Measurements from ENCODE around the gene RHNO1. TPM values are rescaled to one million over a fixed set of nuclear protein-coding genes. Genes with fewer than 3 reads are reported as not detected.
A peak's percentile ranks its signal among the peaks of the same experiment; 100 is the strongest.

Gene RHNO1, protein sequence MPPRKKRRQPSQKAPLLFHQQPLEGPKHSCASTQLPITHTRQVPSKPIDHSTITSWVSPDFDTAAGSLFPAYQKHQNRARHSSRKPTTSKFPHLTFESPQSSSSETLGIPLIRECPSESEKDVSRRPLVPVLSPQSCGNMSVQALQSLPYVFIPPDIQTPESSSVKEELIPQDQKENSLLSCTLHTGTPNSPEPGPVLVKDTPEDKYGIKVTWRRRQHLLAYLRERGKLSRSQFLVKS
- total RNA-seq (2014; rRNA removed; shearing (Covaris generic)) = 57.8 and 60.9 TPM in 2 replicates

DNA sequence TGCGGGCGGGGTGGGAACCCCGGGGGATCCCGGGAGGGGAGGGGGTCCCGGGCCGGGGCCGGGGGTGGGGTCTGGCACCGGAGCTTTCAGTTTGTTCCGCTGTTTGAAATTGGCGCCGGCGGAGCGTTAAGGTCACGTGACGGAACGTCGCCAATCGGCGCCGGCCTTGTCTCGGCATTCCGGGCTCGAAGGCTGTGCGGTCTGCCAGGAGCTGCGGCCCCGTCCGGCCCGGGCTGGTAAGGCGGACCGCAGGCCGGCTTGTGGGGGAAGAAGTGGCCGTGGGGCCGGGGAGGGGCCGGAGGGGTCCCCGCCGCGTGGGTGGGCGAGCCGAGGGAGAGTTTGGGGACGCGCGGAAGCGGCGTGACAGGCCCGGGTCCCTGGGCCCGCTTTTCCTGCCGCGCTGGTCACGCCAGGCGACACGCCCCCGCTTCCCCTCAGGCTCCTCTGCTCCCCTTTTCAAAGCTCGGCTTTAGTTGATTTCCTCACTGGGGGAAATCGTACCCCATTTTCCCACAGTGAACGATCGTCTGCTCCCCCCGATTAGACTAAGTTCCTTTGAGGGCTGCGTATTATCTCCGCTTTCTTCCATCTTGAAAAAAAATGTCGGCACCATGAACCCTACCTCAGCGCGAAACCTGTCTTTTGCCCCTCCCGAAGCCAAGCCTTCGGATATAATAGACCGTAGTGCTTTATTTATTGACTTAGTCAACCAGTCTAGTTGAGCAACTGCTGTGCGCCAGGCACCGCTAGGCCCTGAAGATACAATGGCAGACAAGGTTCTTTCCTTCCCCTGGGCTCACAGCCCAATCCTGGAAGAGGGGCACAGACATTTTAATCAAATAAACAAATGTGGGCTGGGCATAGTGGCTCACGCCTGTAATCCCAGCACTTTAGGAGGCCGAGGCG, at the start of gene RHNO1, which contains the start of gene FOXM1:
RHNO1 (plus strand) TSS at position 177 of the 906 bp plus-strand sequence. CDS start 8,144 bp downstream, outside the sequence.
FOXM1 (minus strand) TSS at position 128 of the 906 bp plus-strand sequence. CDS start 2,696 bp downstream, outside the sequence.
- peak; percentile 92 to 93 for DNase-seq
- Histone ChIP-seq H3K9me3 (replicated peaks) (no peaks in the 10 kb centered on the region), H3K36me3 (peaks cover 34% of the 10 kb centered on the region), H3K27ac (peak within 1 kb of the TSS; percentile 99), H3K27me3 (no peaks in the 10 kb centered on the region), H3K4me3 (peak within 1 kb of the TSS; percentile 97), H3K4me1 (peaks cover 6% of the 10 kb centered on the region)

DNA sequence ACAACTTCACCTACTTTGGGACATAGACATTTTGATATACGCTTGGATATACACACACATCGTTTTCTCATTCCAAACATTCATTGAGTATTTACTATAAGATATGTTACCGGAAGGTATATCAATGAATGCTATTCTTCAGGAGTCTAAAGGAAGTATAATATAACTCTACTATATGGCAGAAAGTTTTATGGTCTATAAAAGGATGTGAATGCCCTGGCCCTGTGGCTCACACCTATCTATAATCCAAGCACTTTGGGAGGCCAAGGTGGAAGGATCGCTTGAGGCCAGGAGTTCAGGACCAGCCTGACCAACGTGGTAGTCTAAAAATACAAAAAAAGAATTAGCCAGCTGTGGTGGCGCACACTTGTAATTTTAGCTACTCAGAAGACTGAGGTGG, 47.7 kb upstream of the RHNO1 start:
- Histone ChIP-seq H3K9me3 (replicated peaks) (no peaks in the 10 kb centered on the region), H3K4me1 (peaks cover 14% of the 10 kb centered on the region), H3K36me3 (peaks cover 17% of the 10 kb centered on the region), H3K27me3 (no peaks in the 10 kb centered on the region), H3K4me3 (no peak overlapping the region), H3K27ac (no peak overlapping the region)
- no peak for DNase-seq

DNA sequence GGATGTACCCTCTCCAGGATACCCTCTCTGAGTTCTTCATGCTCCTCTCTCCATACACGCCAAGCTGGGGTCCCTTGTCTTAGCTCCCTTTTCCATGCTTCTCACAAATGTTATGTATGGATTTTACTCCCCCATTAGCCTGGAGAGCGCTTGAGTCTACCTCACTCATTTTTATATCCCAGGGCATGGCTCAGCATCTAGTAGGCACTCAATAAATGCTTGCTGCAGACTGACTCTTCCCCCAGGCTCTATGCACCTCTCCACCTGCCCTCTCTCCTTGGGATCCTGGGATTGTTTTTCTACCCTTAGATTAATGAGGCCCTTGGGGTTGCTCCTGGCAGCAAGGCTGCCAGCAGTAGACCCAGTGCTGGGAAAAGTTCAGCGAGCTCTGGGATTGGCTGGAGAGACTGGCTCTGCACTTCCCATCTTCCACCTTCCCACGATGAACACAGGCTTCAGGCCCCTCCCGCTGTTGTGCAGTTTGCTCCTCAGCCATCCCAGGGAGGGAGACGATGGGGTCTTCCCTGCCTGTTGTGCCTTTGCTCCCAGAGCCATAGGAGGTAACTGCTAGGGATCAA, 44.4 kb upstream of the RHNO1 start:
- Histone ChIP-seq H3K4me1 (peaks cover 21% of the 10 kb centered on the region), H3K27me3 (no peaks in the 10 kb centered on the region), H3K36me3 (peaks cover 3% of the 10 kb centered on the region; the same call in 1 of the 2 replicates), H3K27ac (no peak overlapping the region), H3K4me3 (no peak overlapping the region), H3K9me3 (replicated peaks) (no peaks in the 10 kb centered on the region)
- no peak for DNase-seq

DNA sequence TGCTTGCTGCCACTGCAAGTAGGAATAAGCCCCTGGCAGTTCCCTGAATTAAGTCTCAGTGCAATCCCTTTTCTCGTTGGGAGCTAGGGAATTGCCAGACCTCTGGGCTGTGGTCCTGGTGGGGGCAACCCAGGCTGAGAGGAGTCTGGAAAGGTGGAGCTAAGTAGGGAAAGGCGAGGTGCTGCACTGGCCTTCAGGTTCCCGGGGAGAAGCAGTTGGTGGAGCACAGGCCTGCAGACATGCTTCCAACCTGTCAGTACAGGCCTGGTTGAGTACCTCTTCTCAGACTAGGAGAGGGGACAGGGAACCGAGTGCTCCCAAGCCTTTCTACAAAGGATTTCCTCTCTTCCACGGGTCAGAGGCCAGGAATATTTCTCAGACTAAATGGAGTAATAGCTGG, 43.7 kb upstream of the RHNO1 start:
- DNase-seq = no peak
- H3K27ac ChIP-seq = no peak overlapping the region
- no peak overlapping the region for H3K4me3 ChIP-seq
- H3K36me3 ChIP-seq = peaks cover 3% of the 10 kb centered on the region; the same call in 1 of the 2 replicates
- no peaks in the 10 kb centered on the region for H3K27me3 ChIP-seq
- no peaks in the 10 kb centered on the region for H3K9me3 ChIP-seq (replicated peaks)
- peaks cover 21% of the 10 kb centered on the region for H3K4me1 ChIP-seq

DNA sequence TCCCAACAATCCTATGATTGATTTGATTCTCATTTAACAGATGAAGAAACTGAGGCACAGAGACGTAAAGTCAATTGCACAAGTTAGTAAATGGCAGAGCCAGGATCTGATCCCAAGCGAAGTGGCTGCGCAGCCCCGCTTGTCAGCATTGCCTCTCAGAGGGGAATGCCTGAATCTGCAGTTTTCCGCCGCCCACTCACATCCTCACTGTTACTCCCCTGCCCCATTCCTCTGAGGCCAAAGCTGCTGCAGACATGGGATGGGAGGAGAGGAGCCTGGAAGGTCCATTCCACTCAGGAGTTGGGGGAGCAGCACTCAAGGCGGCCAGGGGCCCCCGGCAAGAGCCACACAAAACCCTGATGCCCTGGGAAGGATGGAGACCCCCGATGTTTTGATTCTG, 43.2 kb upstream of the RHNO1 start:
- Histone ChIP-seq H3K27me3 (no peaks in the 10 kb centered on the region), H3K27ac (no peak overlapping the region), H3K9me3 (replicated peaks) (no peaks in the 10 kb centered on the region), H3K36me3 (peaks cover 3% of the 10 kb centered on the region; the same call in 1 of the 2 replicates), H3K4me3 (no peak overlapping the region), H3K4me1 (peaks cover 21% of the 10 kb centered on the region)
- DNase-seq = no peak

DNA sequence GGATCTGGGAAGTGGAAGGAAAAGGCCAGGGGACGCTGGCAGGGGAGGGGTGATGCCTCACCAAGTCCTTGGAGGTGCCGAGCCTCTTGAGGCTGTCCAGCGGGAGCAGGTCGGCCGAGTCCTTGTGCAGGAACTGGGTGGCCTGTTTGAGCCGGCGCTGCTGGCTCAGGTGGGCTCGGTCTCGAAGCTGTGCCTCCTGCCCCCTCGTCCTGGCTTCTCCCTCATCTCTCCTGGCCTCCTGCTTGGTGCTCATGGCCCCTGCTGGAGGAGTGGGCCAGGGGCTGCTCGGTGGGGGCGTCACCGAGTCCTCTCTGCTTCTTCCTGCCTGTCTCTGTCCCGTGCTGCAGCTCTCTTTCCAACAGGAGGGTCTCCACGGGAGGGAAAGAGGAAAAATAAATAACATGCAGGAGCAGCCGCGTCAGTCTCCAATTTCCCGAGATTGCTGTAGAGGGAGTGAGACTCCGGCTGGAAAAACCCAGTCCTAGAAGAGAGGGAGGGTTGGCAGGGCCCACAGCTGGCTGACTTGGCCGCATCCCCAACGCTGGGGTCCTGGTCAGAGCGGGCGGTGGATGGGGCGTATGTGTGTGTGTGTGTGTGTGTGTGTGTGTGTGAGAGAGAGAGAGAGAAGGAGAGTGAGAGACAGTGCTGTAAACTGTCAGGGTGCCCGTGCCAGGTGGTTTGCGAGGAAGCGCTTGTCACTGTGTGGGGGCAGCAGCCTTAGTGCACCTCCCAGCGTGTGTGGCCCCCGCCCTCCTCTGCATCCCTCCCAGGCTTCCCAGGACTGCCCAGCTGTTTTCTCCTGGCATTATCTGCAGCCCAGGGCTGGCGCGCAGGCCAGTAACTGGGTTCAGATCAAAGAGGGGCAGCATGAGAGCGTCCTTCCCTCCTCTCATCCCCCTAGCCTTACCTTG, 42.2 kb upstream of the RHNO1 start, which contains the start of gene NRIP2:
NRIP2 (minus strand) TSS at position 455 of the 911 bp plus-strand sequence; CDS start at position 403, 52 bp downstream.
- H3K9me3 ChIP-seq (replicated peaks) = no peaks in the 10 kb centered on the region
- no peak within 1 kb of the TSS; the same call in 1 of the 2 replicates for H3K27ac ChIP-seq
- DNase-seq = peak; percentile 82 to 84
- peak within 1 kb of the TSS; percentile 38 for H3K4me3 ChIP-seq
- peaks cover 21% of the 10 kb centered on the region for H3K4me1 ChIP-seq
- H3K27me3 ChIP-seq = no peaks in the 10 kb centered on the region
- H3K36me3 ChIP-seq = peaks cover 3% of the 10 kb centered on the region; the same call in 1 of the 2 replicates

DNA sequence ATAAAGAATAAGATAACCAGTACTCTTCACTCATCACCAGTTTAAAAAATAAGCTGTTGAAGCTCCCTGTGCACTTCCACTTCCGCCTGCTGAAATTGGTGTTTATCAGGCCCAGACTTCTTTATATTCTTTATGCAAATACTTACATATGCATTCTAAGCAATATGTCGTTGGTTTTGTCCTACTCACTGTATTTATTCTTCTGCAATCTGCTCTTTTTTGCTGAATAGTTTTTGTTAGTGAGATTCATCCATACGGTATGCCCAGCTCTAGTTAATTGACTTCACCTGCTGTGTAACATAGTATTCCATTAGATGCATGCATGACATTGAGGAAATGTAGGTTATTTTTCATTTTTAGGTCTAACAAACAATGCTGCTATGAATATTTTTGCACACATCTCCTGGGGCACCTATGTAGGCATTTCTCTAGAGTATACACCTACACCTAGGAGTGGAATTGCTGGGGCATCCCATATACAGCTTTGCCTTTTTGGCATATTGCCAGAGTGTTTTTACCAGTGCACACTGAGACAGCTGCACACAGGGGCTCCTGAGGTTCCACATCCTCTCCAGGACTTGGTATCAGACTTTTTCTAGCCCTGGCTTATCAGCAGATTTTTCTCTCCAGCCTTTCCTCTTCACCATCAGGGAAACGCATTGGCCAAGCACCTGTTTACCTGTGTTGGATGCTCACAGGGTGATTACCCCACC, 41.2 kb upstream of the RHNO1 start:
- H3K4me3 ChIP-seq = no peak overlapping the region
- no peaks in the 10 kb centered on the region for H3K36me3 ChIP-seq
- no peaks in the 10 kb centered on the region for H3K27me3 ChIP-seq
- no peaks in the 10 kb centered on the region for H3K9me3 ChIP-seq (replicated peaks)
- H3K4me1 ChIP-seq = peaks cover 21% of the 10 kb centered on the region
- H3K27ac ChIP-seq = no peak overlapping the region
- peak; percentile 60 to 79 for DNase-seq

DNA sequence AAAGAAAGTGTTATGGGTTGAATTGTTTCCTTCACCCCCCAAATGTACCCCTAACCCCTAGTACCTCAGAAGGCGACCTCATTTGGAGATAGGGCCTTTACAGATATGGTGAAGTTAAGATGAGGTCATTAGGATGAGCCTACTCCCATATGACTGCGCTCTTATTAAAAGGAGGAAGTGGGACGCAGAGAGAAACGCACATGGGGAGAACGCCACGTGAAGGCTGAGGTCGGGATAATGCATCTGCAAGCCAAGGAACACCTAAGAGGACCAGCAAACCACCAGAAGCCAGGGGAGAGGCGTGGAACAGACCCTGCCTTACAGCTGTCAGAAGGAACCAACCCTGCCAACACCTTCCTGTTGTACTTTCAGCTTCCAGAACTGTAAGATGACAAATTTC, 40.4 kb upstream of the RHNO1 start:
- Histone ChIP-seq H3K4me3 (no peak overlapping the region), H3K4me1 (peaks cover 21% of the 10 kb centered on the region), H3K27me3 (no peaks in the 10 kb centered on the region), H3K9me3 (replicated peaks) (no peaks in the 10 kb centered on the region), H3K36me3 (no peaks in the 10 kb centered on the region), H3K27ac (no peak overlapping the region)
- no peak for DNase-seq

DNA sequence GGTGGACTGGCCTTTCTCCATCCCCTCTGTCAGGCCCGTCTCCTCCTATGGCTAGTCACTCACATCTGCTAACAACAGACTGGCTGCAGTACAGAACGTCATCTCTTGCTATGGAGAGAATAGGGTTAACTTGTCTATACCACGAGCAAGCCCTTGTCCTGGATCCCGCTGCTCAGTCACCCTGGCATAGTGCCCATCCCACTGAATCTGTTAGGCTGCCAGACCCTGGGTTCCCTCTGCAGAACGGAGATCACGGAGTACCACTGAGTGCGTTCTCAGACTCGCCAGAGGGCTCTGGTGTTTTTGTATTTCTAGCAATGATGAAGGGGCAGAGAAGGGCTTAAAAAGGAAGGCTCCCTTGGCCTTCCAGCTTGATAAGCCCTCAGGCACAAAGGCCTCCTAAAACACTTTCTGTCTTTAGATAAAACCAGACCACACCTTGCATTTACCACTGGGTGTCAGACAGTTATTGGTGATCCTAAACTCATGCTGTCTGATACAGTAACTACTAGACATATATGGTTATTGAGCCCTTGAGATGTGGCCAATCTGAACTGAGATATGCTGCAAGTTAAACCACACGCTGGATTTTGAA, 35.9 kb upstream of the RHNO1 start:
- no peaks in the 10 kb centered on the region for H3K36me3 ChIP-seq
- no peak overlapping the region for H3K4me3 ChIP-seq
- peak in 1 of 2 experiments; percentile 28 for DNase-seq
- peaks cover 20% of the 10 kb centered on the region for H3K4me1 ChIP-seq
- no peaks in the 10 kb centered on the region for H3K27me3 ChIP-seq
- no peak overlapping the region for H3K27ac ChIP-seq
- no peaks in the 10 kb centered on the region for H3K9me3 ChIP-seq (replicated peaks)

DNA sequence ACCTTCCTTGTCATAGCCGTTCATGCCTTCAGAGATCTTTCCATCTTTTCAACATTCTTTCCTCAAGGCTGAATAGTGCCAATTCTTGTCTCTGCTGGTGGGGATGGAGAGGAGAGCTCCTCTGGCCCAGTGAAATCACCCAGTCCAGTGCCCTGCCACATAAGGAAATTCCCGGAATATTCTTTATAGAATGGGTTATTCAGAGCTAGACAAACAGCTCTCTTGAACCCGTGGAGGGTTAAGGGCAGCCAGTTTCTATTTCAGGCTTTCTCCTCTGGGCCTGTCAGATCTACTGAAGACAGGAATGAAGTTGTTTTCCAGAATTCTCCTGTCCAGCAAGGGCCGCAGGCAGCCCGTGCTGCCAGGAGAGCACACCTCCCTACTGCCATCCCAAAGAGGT, 34.1 kb upstream of the RHNO1 start:
- Histone ChIP-seq H3K27ac (no peak overlapping the region), H3K36me3 (no peaks in the 10 kb centered on the region), H3K4me1 (peaks cover 12% of the 10 kb centered on the region; the same call in 1 of the 2 replicates), H3K4me3 (no peak overlapping the region), H3K9me3 (replicated peaks) (no peaks in the 10 kb centered on the region), H3K27me3 (no peaks in the 10 kb centered on the region)
- DNase-seq = no peak

DNA sequence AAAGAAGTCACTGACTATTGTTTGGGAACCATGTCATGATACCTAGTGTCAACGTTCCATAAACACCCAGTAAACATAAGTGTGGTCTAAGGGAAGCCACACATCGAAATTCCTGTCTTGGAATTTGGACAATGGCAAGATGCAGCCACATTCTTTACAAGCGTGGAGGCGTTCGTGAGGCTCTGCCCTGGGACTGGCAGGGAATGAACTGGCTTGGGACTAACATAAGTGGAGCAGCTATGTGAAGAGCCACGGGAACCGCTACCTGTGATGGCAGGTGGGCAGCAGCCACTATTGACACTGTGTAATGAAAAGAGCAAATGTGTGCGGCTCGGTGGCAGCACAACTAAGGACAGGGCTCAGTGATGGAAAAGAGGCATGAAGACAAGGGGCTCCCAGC, 32.2 kb upstream of the RHNO1 start:
- H3K4me3 ChIP-seq = peak overlapping the region; percentile 51
- peak; percentile 50 to 59 for DNase-seq
- peak overlapping the region; percentile 87 for H3K27ac ChIP-seq
- H3K4me1 ChIP-seq = peaks cover 12% of the 10 kb centered on the region; the same call in 1 of the 2 replicates
- H3K36me3 ChIP-seq = no peaks in the 10 kb centered on the region
- H3K27me3 ChIP-seq = no peaks in the 10 kb centered on the region
- no peaks in the 10 kb centered on the region for H3K9me3 ChIP-seq (replicated peaks)

DNA sequence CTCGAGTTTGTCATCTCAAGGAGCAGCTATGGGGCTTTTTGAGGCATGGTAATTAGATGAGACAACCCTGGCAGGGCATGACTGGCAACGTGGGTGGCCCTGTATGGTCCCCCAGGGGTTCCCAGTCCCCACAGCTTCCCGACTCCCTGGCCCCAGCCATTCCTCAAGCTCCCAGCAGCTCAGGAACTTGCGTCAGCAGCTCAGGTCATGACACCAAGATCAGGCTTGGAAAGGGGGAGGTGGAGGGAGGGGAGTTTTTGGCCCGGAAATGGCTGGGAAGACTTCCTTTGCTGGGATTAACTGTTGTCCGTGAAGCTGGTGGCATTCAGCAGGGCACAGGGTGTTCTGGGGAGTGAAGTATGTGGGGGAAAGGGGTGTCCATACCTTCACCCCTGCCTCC, 31.7 kb upstream of the RHNO1 start:
- H3K4me1 ChIP-seq = peaks cover 12% of the 10 kb centered on the region; the same call in 1 of the 2 replicates
- H3K9me3 ChIP-seq (replicated peaks) = no peaks in the 10 kb centered on the region
- DNase-seq = peak; percentile 94 to 95
- peak overlapping the region; percentile 87 for H3K27ac ChIP-seq
- no peaks in the 10 kb centered on the region for H3K27me3 ChIP-seq
- H3K4me3 ChIP-seq = peak overlapping the region; percentile 51
- H3K36me3 ChIP-seq = no peaks in the 10 kb centered on the region

DNA sequence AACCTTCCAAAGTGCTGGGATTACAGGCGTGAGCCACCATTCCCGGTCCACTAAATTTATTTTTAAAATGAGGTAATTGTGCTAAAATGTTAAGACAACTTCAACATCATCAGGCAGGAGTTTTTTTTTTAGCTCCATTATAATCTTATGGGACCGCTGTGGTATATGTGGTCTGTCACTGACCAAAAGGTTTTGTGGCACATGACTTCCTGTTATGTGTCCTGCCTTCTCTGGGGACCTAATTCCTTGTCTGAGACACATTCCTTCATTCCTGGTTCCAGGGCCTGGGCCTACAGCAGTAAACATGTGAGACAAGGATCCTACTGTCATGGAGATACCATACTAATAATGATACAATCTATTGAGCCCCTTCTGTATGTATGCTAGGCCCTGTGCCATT, 25.1 kb upstream of the RHNO1 start:
- Histone ChIP-seq H3K9me3 (replicated peaks) (no peaks in the 10 kb centered on the region), H3K36me3 (no peaks in the 10 kb centered on the region), H3K4me1 (no peaks in the 10 kb centered on the region), H3K27ac (no peak overlapping the region), H3K27me3 (no peaks in the 10 kb centered on the region), H3K4me3 (no peak overlapping the region)
- no peak for DNase-seq
